ENCODE measurements around the gene YTHDF1. TPM values are rescaled to one million over a fixed set of nuclear protein-coding genes. Genes with fewer than 3 reads are reported as not detected.

Gene YTHDF1
- total RNA-seq, 1 experiment from 2014 or later: 85.4 TPM

- H2BK15ac ChIP-seq (ENCODE audit: low read depth, low read length): no peak overlapping the region
- H4K91ac ChIP-seq (ENCODE audit: insufficient read length, low read depth, low read length): no peak overlapping the region
- no peaks in the 10 kb centered on the region for H3K79me1 ChIP-seq (ENCODE audit: insufficient read depth, low read depth, low read length, poor library complexity, severe bottlenecking)
- H3T11ph ChIP-seq (ENCODE audit: low read length): no peak overlapping the region
- no peaks in the 10 kb centered on the region for H4K20me1 ChIP-seq (ENCODE audit: control insufficient read depth, insufficient read depth, insufficient read length)
- no peak overlapping the region for H3K4me2 ChIP-seq (ENCODE audit: insufficient read depth, insufficient read length, low read length)
- DNase-seq: no peak
- H2AFZ ChIP-seq (ENCODE audit: low read length): no peak overlapping the region
- H3K23ac ChIP-seq (ENCODE audit: insufficient read length, low read depth, low read length): no peak overlapping the region
- TF ChIP-seq CTCF (conservative IDR thresholded peaks at IDR 0.05): no peak
- Mint-ChIP-seq H3K27ac (no peak overlapping the region), H3K4me1 (peaks cover 0 to 4% of the 10 kb centered on the region in 2 experiments; a peak in 1 of 4 replicates), H3K4me3 (no peak overlapping the region), H3K9me3 (no peaks in the 10 kb centered on the region), H3K36me3 (ENCODE audit: insufficient read depth in 1 of 3, low read depth in 3 of 3) (no peaks in the 10 kb centered on the region), H3K27me3 (ENCODE audit: low read depth) (peaks cover 12% of the 10 kb centered on the region)
- no peaks in the 10 kb centered on the region; the same call in 1 of the 2 replicates for H3K4me1 ChIP-seq (ENCODE audit: insufficient read depth, low read length)
- no CpG with 5 or more reads among the region's 2 CpGs for WGBS (ENCODE audit: extremely low coverage, insufficient read length, low lambda C conversion rate)
- no peak overlapping the region for H4K5ac ChIP-seq (ENCODE audit: insufficient read length, low read depth, low read length)
- H3K79me2 ChIP-seq (ENCODE audit: insufficient read depth, low read length): no peaks in the 10 kb centered on the region
- H3K9me3 ChIP-seq (ENCODE audit: control insufficient read depth, low read depth, low read length): no peaks in the 10 kb centered on the region
- no peak overlapping the region for H3K27ac ChIP-seq (ENCODE audit: insufficient read length, low read depth, low read length)
- no peak overlapping the region for H2BK12ac ChIP-seq (ENCODE audit: insufficient read length, low read depth, low read length)
- no peak overlapping the region for H2BK5ac ChIP-seq (ENCODE audit: insufficient read length, low read length)
- H3K27me3 ChIP-seq (ENCODE audit: insufficient read depth, low read length): no peaks in the 10 kb centered on the region
- H3K9ac ChIP-seq (ENCODE audit: extremely low read depth, insufficient read length, low read length): no peak overlapping the region
- H4K8ac ChIP-seq (replicated peaks; ENCODE audit: insufficient read length, low read depth, low read length): no peak overlapping the region
- H3K56ac ChIP-seq (ENCODE audit: insufficient read length, low read depth, low read length): no peak overlapping the region
- no peaks in the 10 kb centered on the region for H3K23me2 ChIP-seq (ENCODE audit: insufficient read length, low read depth, low read length, poor library complexity, severe bottlenecking)
- H3K18ac ChIP-seq (ENCODE audit: insufficient read length, low read depth, low read length): no peak overlapping the region
- no peak overlapping the region for H2BK20ac ChIP-seq (ENCODE audit: low read depth, low read length, poor library complexity, severe bottlenecking)
- H2AK5ac ChIP-seq (ENCODE audit: insufficient read length, low read length): no peak overlapping the region
- no peak overlapping the region for H3K4ac ChIP-seq (ENCODE audit: low read depth, low read length)
- H2BK120ac ChIP-seq (ENCODE audit: low read depth, low read length, poor library complexity, severe bottlenecking): no peak overlapping the region
- no peak overlapping the region for H3K14ac ChIP-seq (ENCODE audit: insufficient read depth, low read length)
These were observed 57.6 kb downstream of the YTHDF1 start for GRCh38 chr20:63158352-63158751.
